Activated naive CD4-positive, alpha-beta T cell treated with anti-CD3 and anti-CD28 coated beads for 36 hours (primary cell): ENCODE results near the gene CACNA1S. TPM values are rescaled to one million over a fixed set of nuclear protein-coding genes. Genes with fewer than 3 reads are reported as not detected.
A peak's percentile ranks its signal among the peaks of the same experiment; 100 is the strongest.

Source experiments
- CTCF ChIA-PET: fragments of 350-600 bp; sonication (Branson Sonifier 250); formaldehyde crosslinking; loops from one replicate; lab custom pipeline; 2021; ENCODE audit warnings: antibody characterized with exemption; lab: Charles Lee
- DNase-seq: peaks from one replicate; pipeline ENCODE4 v3.0.0-alpha.2; 2020
- H3K27ac Mint-ChIP-seq: one replicate; pipeline ENCODE4 v1.8.0; 2021; ENCODE audit warnings: mild to moderate bottlenecking, mixed read lengths
- H3K27me3 Mint-ChIP-seq: one replicate; pipeline ENCODE4 v1.8.0; 2021; ENCODE audit warnings: low read depth, mixed read lengths
- H3K36me3 Mint-ChIP-seq: one replicate; pipeline ENCODE4 v1.8.0; 2021; ENCODE audit warnings: low read depth, mixed read lengths
- H3K4me1 Mint-ChIP-seq: one replicate; pipeline ENCODE4 v1.8.0; 2021; ENCODE audit warnings: low read depth, mixed read lengths
- H3K4me3 Mint-ChIP-seq: one replicate; pipeline ENCODE4 v1.8.0; 2021; ENCODE audit warnings: mild to moderate bottlenecking, moderate library complexity, mixed read lengths
- H3K9me3 Mint-ChIP-seq: one replicate; pipeline ENCODE4 v1.8.0; 2021; ENCODE audit warnings: mixed read lengths
- intact Hi-C: fragments of 100-400 bp; cut with micrococcal nuclease; formaldehyde crosslinking; loops from one replicate; pipeline ENCODE4 v1.15.1; 2023
- total RNA-seq, 2 experiments: library from RNA; stranded (reverse); gene quantifications; one replicate each; pipeline ENCODE4 v1.2.3, GENCODE V29; 2021

Gene CACNA1S
- total RNA-seq, 2 experiments from 2014 or later: not detected

DNA sequence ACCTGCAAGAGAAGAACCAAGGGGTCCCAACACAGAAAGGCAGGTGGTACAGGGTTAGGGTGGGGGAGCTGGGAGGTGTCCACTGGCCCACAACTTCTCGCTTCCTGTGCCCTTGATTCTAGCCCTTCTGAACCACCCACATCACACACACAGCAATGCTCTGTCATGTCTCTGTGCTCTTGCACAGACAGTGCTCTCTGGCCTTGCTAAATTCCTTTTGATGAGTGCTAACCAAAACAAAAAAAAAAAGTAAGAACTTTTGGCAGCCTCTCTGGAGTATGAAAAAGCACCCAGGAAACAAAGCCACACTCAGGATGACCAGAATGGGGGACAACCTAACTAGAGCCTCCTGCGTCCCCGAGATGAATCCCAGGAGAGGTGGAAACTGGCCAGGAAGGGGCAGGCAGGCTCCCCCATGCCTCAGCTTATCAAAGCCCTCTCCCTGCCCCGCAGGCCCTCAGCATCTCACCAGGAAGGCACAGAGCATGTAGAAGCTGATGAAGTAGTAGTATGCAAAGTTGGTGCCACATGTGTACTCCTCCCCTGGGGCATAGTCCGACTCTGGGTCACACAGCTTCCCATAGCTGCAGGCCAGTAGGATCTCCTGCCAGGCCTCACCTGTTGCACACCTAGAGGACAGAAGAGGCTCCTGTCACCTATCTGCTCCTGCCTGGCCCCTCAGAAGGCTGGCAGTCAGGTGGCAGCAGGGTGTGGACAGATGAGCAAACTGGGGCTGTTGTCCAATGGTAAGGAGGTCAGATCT is 61.5 kb downstream of the CACNA1S start:
- no peak for DNase-seq
- intact Hi-C loops: no loop called here
- H3K27me3 Mint-ChIP-seq: no peaks in the 10 kb centered on the region
- no peak overlapping the region for H3K27ac Mint-ChIP-seq
- CTCF ChIA-PET: interaction anchor here (0.6 to 2.3 kb wide), 4 partner anchors 71 to 88 kb away, joined by 3 to 10 read pairs (median 5); no protein-coding TSS in a partner anchor
- no peak overlapping the region for H3K4me3 Mint-ChIP-seq
- H3K36me3 Mint-ChIP-seq: no peaks in the 10 kb centered on the region
- H3K4me1 Mint-ChIP-seq: no peaks in the 10 kb centered on the region
- H3K9me3 Mint-ChIP-seq: no peaks in the 10 kb centered on the region

DNA sequence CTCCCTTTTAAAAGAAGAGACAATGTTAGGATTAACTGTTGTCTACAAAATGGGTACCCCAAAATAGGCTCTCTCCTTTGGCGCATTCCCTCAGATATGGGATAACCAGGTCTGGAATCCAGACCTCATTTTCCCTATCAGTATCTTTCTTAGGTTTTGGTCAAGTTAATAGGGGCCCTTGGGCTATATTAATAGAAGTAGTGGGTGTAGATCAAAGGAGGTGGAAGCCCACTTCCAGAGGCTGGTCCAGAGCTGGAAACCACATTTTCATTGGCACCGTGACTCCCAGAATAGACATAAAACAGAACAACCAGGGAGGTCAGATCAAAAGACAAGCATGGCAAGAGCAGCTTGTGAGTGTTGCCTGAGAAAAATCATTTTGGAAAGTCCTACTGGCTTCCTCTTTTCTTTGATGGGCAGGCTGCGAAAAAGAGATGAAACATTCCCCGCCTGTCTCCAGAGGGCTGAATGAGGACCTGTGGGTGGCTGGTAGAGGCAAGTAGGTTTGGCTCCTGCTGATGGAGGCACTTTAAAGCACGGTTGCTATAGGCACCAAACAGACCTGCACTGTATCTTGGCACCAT is 62.9 kb downstream of the CACNA1S start:
- Mint-ChIP-seq H3K27ac (no peak overlapping the region), H3K36me3 (no peaks in the 10 kb centered on the region), H3K9me3 (no peaks in the 10 kb centered on the region), H3K4me3 (no peak overlapping the region), H3K4me1 (no peaks in the 10 kb centered on the region), H3K27me3 (no peaks in the 10 kb centered on the region)
- intact Hi-C loops: loop anchor here (10.0 kb wide), 1 partner anchor 245 kb away; no protein-coding TSS in a partner anchor
- no peak for DNase-seq
- CTCF ChIA-PET: interaction anchor here (0.8 to 0.9 kb wide), 3 partner anchors 9 to 78 kb away, joined by 3 to 5 read pairs (median 3); no protein-coding TSS in a partner anchor

DNA sequence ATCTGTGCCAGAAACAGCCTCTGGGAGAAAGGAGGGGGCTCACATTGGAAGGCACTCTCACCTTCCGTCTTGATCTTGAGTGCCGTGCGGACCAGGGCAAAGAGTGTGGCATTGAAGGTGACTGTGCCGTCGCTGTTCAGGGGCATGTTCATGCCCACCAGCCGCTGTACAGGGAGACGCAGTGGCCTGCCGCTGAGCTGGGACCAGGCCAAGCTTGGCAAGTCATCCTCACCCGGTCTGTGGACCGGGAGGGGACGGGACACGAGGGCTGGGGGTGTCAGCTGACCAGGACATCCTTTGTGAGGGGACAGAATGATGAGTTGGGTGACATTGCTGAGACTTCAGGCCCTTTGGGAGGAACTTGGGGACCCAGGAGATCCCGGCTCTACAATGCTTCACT is 63.7 kb downstream of the CACNA1S start:
- H3K9me3 Mint-ChIP-seq: no peaks in the 10 kb centered on the region
- H3K4me3 Mint-ChIP-seq: no peak overlapping the region
- H3K27me3 Mint-ChIP-seq: no peaks in the 10 kb centered on the region
- no peaks in the 10 kb centered on the region for H3K36me3 Mint-ChIP-seq
- no peak for DNase-seq
- no peaks in the 10 kb centered on the region for H3K4me1 Mint-ChIP-seq
- no peak overlapping the region for H3K27ac Mint-ChIP-seq
- CTCF ChIA-PET: interaction anchor here (0.9 to 2.1 kb wide), 4 partner anchors 10 to 206 kb away, joined by 3 to 13 read pairs (median 4); no protein-coding TSS in a partner anchor
- intact Hi-C loops: loop anchor here (10.0 kb wide), 1 partner anchor 244 kb away; no protein-coding TSS in a partner anchor

DNA sequence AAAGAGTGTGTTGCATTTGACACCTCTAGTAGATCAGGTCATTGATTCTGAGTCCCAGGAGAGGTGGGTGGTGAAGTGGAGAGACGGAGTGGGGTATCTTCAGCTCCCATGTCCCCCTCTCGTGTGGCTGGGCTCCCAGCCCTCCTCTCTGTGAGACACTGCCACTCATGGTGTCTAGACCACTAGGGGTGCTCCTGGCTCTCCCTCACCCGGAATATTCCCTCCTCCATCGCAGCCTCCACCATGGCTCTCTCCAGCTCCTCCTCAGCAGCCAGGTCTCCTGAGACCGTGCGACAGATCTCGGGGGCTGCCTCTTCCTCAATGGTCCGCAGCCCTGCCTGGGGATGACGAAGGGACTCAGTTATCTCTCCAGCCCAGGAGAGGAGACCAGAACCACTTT is 68.1 kb downstream of the CACNA1S start:
- Mint-ChIP-seq H3K4me3 (no peak overlapping the region), H3K27me3 (no peaks in the 10 kb centered on the region), H3K9me3 (no peaks in the 10 kb centered on the region), H3K27ac (no peak overlapping the region), H3K4me1 (no peaks in the 10 kb centered on the region), H3K36me3 (no peaks in the 10 kb centered on the region)
- CTCF ChIA-PET: interaction anchor here (0.9 to 9.3 kb wide), 5 partner anchors 18 to 72 kb away, joined by 3 to 161 read pairs (median 7); no protein-coding TSS in a partner anchor
- intact Hi-C loops: loop anchor here (10.0 kb wide), 1 partner anchor 239 kb away; no protein-coding TSS in a partner anchor
- no peak for DNase-seq

DNA sequence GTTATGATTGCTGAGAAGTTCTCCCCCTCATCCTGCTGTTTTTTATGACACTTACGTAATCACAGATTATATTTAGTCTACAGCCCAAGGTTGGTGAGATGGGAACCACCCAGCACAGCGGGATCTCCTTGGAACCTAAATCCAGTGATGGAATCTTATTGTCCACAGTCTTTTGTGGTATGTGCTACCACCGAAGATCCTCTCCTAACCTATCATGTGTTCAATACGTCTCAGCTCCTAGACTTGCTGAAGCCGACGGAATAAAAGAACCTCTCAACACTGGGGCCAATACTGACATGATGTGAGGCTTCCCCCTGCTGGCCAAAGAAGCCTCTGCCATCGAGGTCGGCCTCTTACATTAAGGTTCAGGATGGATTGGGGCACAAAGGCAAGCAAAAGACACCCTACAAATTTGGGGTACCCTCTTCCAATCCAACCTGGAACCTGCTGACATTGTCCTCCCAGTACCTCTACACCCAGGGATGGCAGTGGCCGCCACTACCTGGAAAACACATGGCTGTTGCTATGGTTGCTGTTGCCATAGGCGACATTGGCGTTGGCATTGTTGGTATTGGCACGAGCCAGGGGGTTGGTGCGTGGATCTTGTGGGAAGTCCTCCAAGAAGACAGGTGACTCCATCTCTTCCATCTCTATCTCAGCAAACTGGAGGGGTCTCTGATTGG is 69.3 kb downstream of the CACNA1S start:
- intact Hi-C loops: loop anchor here (1.0 to 10.0 kb wide), 8 partner anchors 24 to 484 kb away; no protein-coding TSS in a partner anchor
- Mint-ChIP-seq H3K27ac (no peak overlapping the region), H3K9me3 (no peaks in the 10 kb centered on the region), H3K36me3 (no peaks in the 10 kb centered on the region), H3K4me3 (no peak overlapping the region), H3K4me1 (no peaks in the 10 kb centered on the region), H3K27me3 (no peaks in the 10 kb centered on the region)
- peak; percentile 83 for DNase-seq
- CTCF ChIA-PET: interaction anchor here (0.7 to 9.3 kb wide), 11 partner anchors 15 to 420 kb away, joined by 3 to 161 read pairs (median 7); no protein-coding TSS in a partner anchor

DNA sequence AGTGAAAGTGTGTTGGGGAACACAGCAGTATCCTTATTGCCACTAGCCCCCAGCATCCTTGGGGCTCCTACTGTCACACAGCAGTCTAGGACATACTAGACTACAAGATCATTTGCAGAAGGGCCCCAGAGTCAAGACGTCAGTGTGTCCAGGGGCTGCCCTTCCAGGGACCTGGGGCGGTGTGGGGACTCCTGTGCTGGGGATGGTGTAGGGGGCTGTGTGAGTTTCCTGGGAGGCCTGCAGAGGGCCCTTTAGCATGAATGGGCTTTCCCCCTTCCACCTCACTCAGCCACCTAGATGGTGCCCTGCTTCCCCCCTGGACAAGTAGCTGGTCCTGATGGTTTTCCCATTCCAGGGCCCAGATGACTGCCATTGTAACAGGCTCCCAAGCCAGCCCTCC is 71.2 kb downstream of the CACNA1S start:
- H3K4me3 Mint-ChIP-seq: no peak overlapping the region
- H3K4me1 Mint-ChIP-seq: no peaks in the 10 kb centered on the region
- H3K9me3 Mint-ChIP-seq: no peaks in the 10 kb centered on the region
- CTCF ChIA-PET: interaction anchor here (1.2 to 9.3 kb wide), 7 partner anchors 15 to 174 kb away, joined by 3 to 161 read pairs (median 13); no protein-coding TSS in a partner anchor
- no peak for DNase-seq
- intact Hi-C loops: loop anchor here (10.0 kb wide), 1 partner anchor 236 kb away; no protein-coding TSS in a partner anchor
- H3K36me3 Mint-ChIP-seq: no peaks in the 10 kb centered on the region
- H3K27ac Mint-ChIP-seq: no peak overlapping the region
- no peaks in the 10 kb centered on the region for H3K27me3 Mint-ChIP-seq

DNA sequence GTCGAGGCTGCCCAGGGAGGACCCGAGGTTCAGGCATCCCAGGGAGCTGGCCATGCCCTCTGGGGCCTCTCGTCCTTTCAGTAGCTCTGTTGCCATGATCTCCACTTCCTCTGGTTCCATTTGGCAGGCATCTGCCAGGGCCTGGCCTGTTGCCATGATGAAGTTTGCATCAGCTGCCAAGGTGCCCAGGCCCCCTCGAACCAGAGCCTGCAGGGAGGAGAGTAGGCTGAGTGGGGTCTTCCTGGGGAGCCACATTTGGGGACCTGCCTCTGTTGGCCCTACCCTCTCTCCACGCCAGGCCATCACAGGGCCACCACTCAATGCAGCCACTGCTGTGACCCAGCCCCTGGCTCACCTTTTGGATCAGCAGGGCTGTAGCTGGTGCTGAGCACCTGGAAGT is 72.3 kb downstream of the CACNA1S start:
- no peaks in the 10 kb centered on the region for H3K4me1 Mint-ChIP-seq
- intact Hi-C loops: loop anchor here (10.0 kb wide), 1 partner anchor 235 kb away; no protein-coding TSS in a partner anchor
- CTCF ChIA-PET: interaction anchor here (1.2 to 9.3 kb wide), 4 partner anchors 14 to 68 kb away, joined by 5 to 161 read pairs (median 53); no protein-coding TSS in a partner anchor
- no peak for DNase-seq
- no peaks in the 10 kb centered on the region for H3K27me3 Mint-ChIP-seq
- H3K4me3 Mint-ChIP-seq: no peak overlapping the region
- H3K36me3 Mint-ChIP-seq: no peaks in the 10 kb centered on the region
- no peak overlapping the region for H3K27ac Mint-ChIP-seq
- no peaks in the 10 kb centered on the region for H3K9me3 Mint-ChIP-seq

DNA sequence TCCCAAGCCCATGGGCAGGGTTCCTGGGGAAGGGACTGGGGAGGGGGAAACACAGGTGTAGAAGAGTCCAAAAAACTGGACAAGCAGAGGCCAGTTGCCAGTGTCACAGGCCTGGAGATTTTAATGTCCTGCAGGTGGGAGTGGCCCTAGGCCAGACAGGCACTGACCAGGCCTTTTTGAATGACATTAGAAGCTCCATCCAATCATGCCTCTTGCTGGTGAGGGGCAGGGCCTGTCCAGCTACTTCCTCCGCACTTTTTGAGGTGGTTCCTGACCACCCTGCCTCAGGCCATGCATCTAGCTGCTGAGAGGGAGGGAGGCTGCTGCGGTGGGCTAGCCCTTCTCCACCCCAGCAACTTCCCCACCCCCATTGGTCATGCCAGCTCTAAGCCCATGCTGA is 72.8 kb downstream of the CACNA1S start:
- H3K27ac Mint-ChIP-seq: no peak overlapping the region
- no peaks in the 10 kb centered on the region for H3K36me3 Mint-ChIP-seq
- H3K27me3 Mint-ChIP-seq: no peaks in the 10 kb centered on the region
- no peak overlapping the region for H3K4me3 Mint-ChIP-seq
- H3K9me3 Mint-ChIP-seq: no peaks in the 10 kb centered on the region
- H3K4me1 Mint-ChIP-seq: no peaks in the 10 kb centered on the region
- intact Hi-C loops: no loop called here
- DNase-seq: no peak
- CTCF ChIA-PET: interaction anchor here (1.2 to 9.3 kb wide), 4 partner anchors 14 to 67 kb away, joined by 5 to 161 read pairs (median 53); no protein-coding TSS in a partner anchor

DNA sequence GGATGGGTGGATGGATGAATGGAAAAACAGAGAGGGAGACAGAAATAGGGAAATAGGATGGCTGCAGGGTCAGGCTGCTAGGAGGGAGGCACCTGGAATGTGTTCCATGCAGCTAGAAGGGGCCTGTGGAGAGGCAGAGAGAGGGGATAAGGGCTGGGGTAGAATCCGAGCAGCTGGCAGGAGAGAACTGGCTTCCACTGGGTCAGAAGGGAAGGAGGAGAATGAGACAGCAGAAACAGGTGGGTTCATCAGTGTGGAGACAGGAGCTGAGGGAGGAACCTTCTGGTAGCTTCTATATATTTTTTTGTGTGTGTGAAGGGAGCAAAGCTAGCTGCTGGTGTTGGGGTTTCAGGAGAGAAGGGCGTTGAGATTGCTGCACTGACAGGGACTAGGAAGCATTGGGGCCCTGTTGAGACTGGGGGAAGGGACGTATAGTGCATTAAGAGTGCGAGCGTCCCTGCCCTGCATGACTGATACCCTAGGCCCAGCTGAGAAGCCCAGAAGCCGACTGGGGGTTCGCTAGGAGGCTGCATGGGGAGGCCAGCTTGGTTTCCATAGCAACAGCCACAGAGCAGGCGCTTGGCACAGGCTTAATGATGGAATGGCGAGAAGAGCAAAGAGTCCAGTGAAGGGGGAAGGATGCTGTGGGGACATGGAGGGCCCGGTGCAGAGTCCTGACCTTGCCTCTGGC is 73.9 kb downstream of the CACNA1S start:
- no peaks in the 10 kb centered on the region for H3K4me1 Mint-ChIP-seq
- H3K36me3 Mint-ChIP-seq: no peaks in the 10 kb centered on the region
- intact Hi-C loops: no loop called here
- H3K27me3 Mint-ChIP-seq: no peaks in the 10 kb centered on the region
- H3K27ac Mint-ChIP-seq: no peak overlapping the region
- CTCF ChIA-PET: interaction anchor here (1.6 to 9.3 kb wide), 3 partner anchors 18 to 66 kb away, joined by 5 to 161 read pairs (median 98); no protein-coding TSS in a partner anchor
- H3K9me3 Mint-ChIP-seq: no peaks in the 10 kb centered on the region
- DNase-seq: no peak
- H3K4me3 Mint-ChIP-seq: no peak overlapping the region

DNA sequence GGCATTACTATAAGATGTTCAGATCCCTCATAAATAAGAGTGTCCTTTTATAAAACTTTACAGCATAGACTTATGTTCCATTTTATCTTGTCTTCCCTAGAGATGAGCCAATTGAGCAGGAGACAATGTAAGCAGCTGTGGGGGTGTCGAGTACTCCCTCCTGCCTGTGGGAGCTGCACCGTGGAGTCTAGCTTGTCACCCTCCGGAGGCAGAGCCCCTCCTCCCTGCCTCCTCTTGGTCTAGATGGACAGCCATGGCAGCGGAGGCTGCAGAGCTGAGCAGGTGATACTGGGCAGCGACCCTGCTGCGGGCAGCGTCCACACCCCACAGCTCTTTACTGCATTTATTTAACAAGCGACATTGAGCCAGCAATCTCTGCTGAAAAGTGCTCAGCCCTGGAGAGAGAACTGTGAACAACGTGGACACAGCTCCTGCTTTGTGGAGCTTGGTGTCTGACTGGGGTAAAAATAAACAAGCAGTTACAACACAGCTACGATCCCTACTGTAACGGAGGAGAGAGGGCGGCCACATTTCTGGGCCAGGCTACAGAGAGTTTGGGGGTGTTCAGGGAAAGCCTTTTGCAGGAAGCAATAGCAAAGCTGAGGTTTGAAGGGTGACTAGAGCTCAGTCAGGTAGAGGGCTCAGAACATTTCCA is 75.9 kb downstream of the CACNA1S start:
- Mint-ChIP-seq H3K4me1 (no peaks in the 10 kb centered on the region), H3K27me3 (no peaks in the 10 kb centered on the region), H3K9me3 (no peaks in the 10 kb centered on the region), H3K36me3 (no peaks in the 10 kb centered on the region), H3K27ac (no peak overlapping the region), H3K4me3 (no peak overlapping the region)
- intact Hi-C loops: no loop called here
- CTCF ChIA-PET: interaction anchor here (1.0 to 1.7 kb wide), 2 partner anchors 10 to 56 kb away, joined by 5 to 10 read pairs; no protein-coding TSS in a partner anchor
- DNase-seq: no peak

DNA sequence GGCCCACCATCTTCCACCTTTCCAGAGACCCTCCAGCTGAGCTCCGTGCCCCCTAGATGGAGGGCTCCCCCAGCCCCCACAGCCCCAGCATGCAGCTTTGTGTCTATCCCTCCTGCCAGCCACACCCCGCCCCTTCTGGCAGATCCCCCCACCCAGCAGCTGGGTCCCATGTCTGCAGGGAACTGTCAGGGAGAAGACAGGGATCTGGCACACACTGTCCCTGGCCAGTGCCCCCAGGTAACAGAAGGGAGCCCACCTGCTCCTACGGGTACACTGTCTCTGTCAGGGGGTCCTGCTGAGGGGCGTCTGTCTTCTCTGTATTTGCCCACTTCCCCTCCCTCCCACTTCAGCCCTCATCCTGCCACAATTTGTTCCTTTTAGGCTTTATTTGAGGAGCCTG is 77.6 kb downstream of the CACNA1S start:
- CTCF ChIA-PET: interaction anchor here (1.0 kb wide), 1 partner anchor 56 kb away, joined by 4 read pairs; no protein-coding TSS in a partner anchor
- Mint-ChIP-seq H3K9me3 (no peaks in the 10 kb centered on the region), H3K27ac (no peak overlapping the region), H3K4me3 (no peak overlapping the region), H3K27me3 (no peaks in the 10 kb centered on the region), H3K36me3 (no peaks in the 10 kb centered on the region), H3K4me1 (no peaks in the 10 kb centered on the region)
- intact Hi-C loops: no loop called here
- no peak for DNase-seq
